Smooth muscle cell (in vitro differentiated cells): ENCODE measurements around the gene SLC39A11. TPM values are rescaled to one million over a fixed set of nuclear protein-coding genes. Genes with fewer than 3 reads are reported as not detected.

Experiments
- DNase-seq: peaks from one replicate; lab custom pipeline; 2025; ENCODE audit not compliant: unreplicated experiment; lab: John Stamatoyannopoulos, UW
- H2AFZ ChIP-seq: fragments of 200-600 bp; sonication (generic); 2 replicates; pipeline ENCODE4 v1.6.0; 2016; ENCODE audit warnings: antibody characterized with exemption, low read depth, mild to moderate bottlenecking
- H3F3A ChIP-seq: fragments of 200-600 bp; sonication (generic); 2 replicates; pipeline ENCODE4 v1.6.0; 2017; ENCODE audit warnings: antibody characterized with exemption, low read depth
- H3K27ac ChIP-seq: fragments of 200-600 bp; sonication (generic); 2 replicates; pipeline ENCODE4 v1.5.1; 2016; ENCODE audit warnings: low read depth, mild to moderate bottlenecking
- H3K27me3 ChIP-seq: fragments of 200-600 bp; sonication (generic); 2 replicates; pipeline ENCODE4 v1.6.1; 2016; ENCODE audit warnings: low read depth, mild to moderate bottlenecking
- H3K36me3 ChIP-seq: fragments of 200-600 bp; sonication (generic); 2 replicates; pipeline ENCODE4 v1.5.1; 2016; ENCODE audit warnings: low read depth
- H3K4me1 ChIP-seq: fragments of 200-600 bp; sonication (generic); 2 replicates; pipeline ENCODE4 v1.5.1; 2016; ENCODE audit warnings: low read depth
- H3K4me2 ChIP-seq: fragments of 200-600 bp; sonication (generic); 2 replicates; pipeline ENCODE4 v1.6.0; 2016; ENCODE audit warnings: mild to moderate bottlenecking
- H3K4me3 ChIP-seq: fragments of 200-600 bp; sonication (generic); 2 replicates; pipeline ENCODE4 v1.5.1; 2016; ENCODE audit warnings: mild to moderate bottlenecking
- H3K79me2 ChIP-seq: fragments of 200-600 bp; sonication (generic); 2 replicates; pipeline ENCODE4 v1.6.0; 2016; ENCODE audit warnings: low read depth, mild to moderate bottlenecking
- H3K9ac ChIP-seq: fragments of 200-600 bp; sonication (generic); 2 replicates; pipeline ENCODE4 v1.6.0; 2016; ENCODE audit warnings: low read depth
- H3K9me3 ChIP-seq: fragments of 200-600 bp; sonication (generic); replicated peaks from 2 replicates; pipeline ENCODE4 v1.5.1; 2016; ENCODE audit warnings: low read depth
- H4K20me1 ChIP-seq: fragments of 200-600 bp; sonication (generic); 2 replicates; pipeline ENCODE4 v1.6.0; 2016; ENCODE audit warnings: low read depth
- WGBS: methylation state at CpG from one replicate; pipeline ENCODE4 v1.1.7; 2016; ENCODE audit warnings: low lambda C conversion rate; 5-methylcytosine and 5-hydroxymethylcytosine counted together
- polyA plus RNA-seq: library from polyadenylated mRNA; unstranded; fragments of >200 nt; fragmentation: Nextera tagmentation; extraction: Ambion mirVana; gene quantifications from 2 replicates; pipeline ENCODE4 v1.2.1, GENCODE V29; 2016
- total RNA-seq: library from RNA; depleted of rRNA; stranded (reverse); fragments of >200 nt; gene quantifications from 2 replicates; pipeline ENCODE4 v1.2.3, GENCODE V29; 2014
- TF ChIP-seq, protein P1 (sequence below): fragments of 200-600 bp; sonication (generic); IDR thresholded peaks from 2 replicates; pipeline ENCODE4 v1.5.1; 2017; ENCODE audit warnings: borderline replicate concordance, mild to moderate bottlenecking, antibody characterized with exemption; ENCODE audit not compliant: insufficient read depth, poor library complexity, severe bottlenecking

The SLC39A11 gene
- total and polyA plus RNA-seq, 2 experiments from 2014 or later, result 9.2 to 36.7 TPM

DNA sequence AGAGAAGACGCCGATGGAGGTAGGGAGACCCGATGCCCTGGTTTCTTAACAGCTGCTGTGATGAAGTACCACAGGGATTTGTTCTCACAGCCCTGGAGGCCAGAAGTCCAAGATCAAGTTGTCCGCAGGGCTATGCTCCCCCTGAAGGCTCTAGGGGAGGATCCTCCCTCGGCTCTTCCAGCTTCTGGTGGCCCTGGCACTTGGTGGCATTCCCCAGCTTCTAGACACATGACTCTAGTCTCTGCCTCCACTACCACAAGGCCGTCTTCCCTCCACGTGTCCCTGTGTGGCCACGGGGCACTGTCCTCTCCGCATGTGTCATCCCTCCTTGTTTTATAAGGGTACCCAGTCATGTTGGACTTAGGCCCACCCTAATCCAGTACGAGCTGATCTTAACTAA, 375.2 kb downstream of the SLC39A11 start:
- H3K27ac ChIP-seq, result peak overlapping the region; percentile 94
- H3K9ac ChIP-seq, result peak overlapping the region; percentile 62
- TF ChIP-seq, protein P1, sequence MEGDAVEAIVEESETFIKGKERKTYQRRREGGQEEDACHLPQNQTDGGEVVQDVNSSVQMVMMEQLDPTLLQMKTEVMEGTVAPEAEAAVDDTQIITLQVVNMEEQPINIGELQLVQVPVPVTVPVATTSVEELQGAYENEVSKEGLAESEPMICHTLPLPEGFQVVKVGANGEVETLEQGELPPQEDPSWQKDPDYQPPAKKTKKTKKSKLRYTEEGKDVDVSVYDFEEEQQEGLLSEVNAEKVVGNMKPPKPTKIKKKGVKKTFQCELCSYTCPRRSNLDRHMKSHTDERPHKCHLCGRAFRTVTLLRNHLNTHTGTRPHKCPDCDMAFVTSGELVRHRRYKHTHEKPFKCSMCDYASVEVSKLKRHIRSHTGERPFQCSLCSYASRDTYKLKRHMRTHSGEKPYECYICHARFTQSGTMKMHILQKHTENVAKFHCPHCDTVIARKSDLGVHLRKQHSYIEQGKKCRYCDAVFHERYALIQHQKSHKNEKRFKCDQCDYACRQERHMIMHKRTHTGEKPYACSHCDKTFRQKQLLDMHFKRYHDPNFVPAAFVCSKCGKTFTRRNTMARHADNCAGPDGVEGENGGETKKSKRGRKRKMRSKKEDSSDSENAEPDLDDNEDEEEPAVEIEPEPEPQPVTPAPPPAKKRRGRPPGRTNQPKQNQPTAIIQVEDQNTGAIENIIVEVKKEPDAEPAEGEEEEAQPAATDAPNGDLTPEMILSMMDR, result no peak
- no peaks in the 10 kb centered on the region for H3F3A ChIP-seq
- H4K20me1 ChIP-seq, result no peaks in the 10 kb centered on the region
- no peak for DNase-seq
- no peaks in the 10 kb centered on the region for H3K79me2 ChIP-seq
- WGBS, result 74% methylated on average over 10 of the region's 10 CpGs
- no peak overlapping the region for H3K4me3 ChIP-seq
- no peak overlapping the region for H3K4me2 ChIP-seq
- H3K4me1 ChIP-seq, result peaks cover 7% of the 10 kb centered on the region
- H3K27me3 ChIP-seq, result no peaks in the 10 kb centered on the region
- no peak overlapping the region for H2AFZ ChIP-seq
- no peaks in the 10 kb centered on the region for H3K9me3 ChIP-seq
- no peaks in the 10 kb centered on the region for H3K36me3 ChIP-seq

DNA sequence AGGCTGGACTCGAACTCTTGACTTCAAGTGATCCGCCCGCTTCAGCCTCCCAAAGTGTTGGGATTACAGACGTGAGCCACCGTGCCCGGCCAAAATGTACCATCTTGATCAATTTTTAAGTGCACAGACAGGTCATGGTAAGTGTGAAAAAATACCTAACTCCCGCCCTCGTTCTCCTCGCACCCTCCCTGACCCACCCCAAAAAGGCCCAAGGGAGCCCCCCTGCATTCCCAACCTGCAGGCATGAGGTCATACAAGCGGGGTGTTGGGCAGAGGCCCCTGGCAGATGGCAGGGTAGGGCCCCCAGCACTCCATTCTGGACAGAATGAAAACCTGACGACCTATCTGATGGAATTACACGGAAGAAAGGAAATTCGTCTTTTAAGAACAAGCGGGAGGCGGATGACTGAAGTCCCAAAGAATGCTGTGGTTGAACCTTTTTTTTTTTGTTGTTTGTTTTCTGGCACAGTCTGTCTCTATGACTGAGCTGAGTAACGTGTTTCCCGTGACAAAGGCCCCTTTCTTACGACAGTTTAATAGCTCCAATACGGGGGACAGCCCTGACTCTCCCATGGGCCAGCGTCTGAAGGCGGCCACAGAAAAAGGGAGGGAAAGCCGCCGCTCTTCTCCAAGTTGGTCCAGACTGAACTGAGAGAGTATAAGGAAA, 376.4 kb downstream of the SLC39A11 start:
- peak overlapping the region; percentile 94 for H3K27ac ChIP-seq
- H3K79me2 ChIP-seq, result no peaks in the 10 kb centered on the region
- peak overlapping the region; percentile 92 for H3K9ac ChIP-seq
- DNase-seq, result no peak
- no peaks in the 10 kb centered on the region for H3K36me3 ChIP-seq
- no peaks in the 10 kb centered on the region for H3F3A ChIP-seq
- H3K4me1 ChIP-seq, result peaks cover 7% of the 10 kb centered on the region
- H3K9me3 ChIP-seq, result peaks cover under 1% of the 10 kb centered on the region
- no peaks in the 10 kb centered on the region for H4K20me1 ChIP-seq
- H3K27me3 ChIP-seq, result no peaks in the 10 kb centered on the region
- H2AFZ ChIP-seq, result no peak overlapping the region
- 42% methylated on average over 23 of the region's 23 CpGs for WGBS
- H3K4me2 ChIP-seq, result peak overlapping the region; percentile 73
- TF ChIP-seq, protein P1, result no peak
- no peak overlapping the region for H3K4me3 ChIP-seq

DNA sequence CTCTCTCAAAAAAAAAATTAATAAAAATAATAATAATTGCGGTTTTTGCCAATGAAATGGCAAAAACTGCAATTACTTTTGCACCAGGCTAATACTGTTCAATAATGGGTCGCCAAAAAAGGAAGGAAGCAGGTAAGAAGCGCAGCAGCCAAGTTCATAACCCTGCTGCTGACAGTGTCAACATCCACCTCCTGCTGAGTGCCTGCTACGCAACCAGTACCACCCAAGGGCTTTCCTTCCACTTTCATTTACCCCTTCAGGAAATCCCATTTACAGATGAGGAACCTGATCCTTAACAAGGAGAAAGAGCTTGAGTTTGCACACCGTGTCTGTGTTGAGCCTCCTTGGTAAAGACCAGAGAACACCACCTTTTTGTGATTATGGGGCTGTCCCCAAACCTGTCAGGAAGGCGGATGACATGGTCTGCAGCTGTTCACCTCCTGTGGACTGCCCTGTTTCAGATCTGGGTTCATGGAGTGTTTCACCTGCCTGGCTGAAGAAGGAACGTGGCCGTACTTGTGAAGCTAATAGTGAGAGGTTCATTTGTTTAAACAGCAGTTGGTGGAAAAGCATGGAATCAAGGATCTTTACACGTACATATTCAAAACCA, 378.0 kb downstream of the SLC39A11 start:
- H3K4me3 ChIP-seq, result no peak overlapping the region
- WGBS, result 90% methylated on average over 9 of the region's 9 CpGs

More for the DNA sequence above, 378.0 kb downstream of the SLC39A11 start:
- no peaks in the 10 kb centered on the region for H3F3A ChIP-seq
- no peaks in the 10 kb centered on the region for H3K36me3 ChIP-seq
- H3K27ac ChIP-seq, result no peak overlapping the region
- H3K27me3 ChIP-seq, result no peaks in the 10 kb centered on the region
- peaks cover 6% of the 10 kb centered on the region for H3K4me1 ChIP-seq
- H3K4me2 ChIP-seq, result no peak overlapping the region
- H3K9me3 ChIP-seq, result peaks cover 3% of the 10 kb centered on the region
- H3K9ac ChIP-seq, result no peak overlapping the region
- DNase-seq, result no peak
- no peak overlapping the region for H2AFZ ChIP-seq
- TF ChIP-seq, protein P1, result no peak
- no peaks in the 10 kb centered on the region for H4K20me1 ChIP-seq
- no peaks in the 10 kb centered on the region for H3K79me2 ChIP-seq
